Posterior cingulate gyrus (tissue), 11 donors: ENCODE measurements around the gene MRPL4.

Source experiments
- DNase-seq, 10 donors: peaks; one replicate each; pipeline versions ENCODE4 v3.0.0 to v3.0.0-alpha.2; 2020 to 2021; ENCODE audit warnings: mixed read lengths in 3 of 10
- intact Hi-C: fragments of 100-400 bp; cut with DNase I; formaldehyde crosslinking; loops from one replicate; pipeline ENCODE4 v1.15.1; 2023

The MRPL4 gene

GRCh38 chr19:10299545-10300458 is 47.8 kb downstream of the MRPL4 start:
- intact Hi-C loops = no loop called here

GRCh38 chr19:10305139-10305806 is 53.3 kb downstream of the MRPL4 start:
- intact Hi-C loops = no loop called here
- DNase-seq = peak in 9 of 10 donors; percentile 44 to 95 (median 70)

More at GRCh38 chr19:10299545-10300458, 47.8 kb downstream of the MRPL4 start:
- DNase-seq = peak in 4 of 10 donors; percentile 36 to 93 (median 66)

GRCh38 chr19:10306327-10306726 is 54.3 kb downstream of the MRPL4 start:
- no peak for DNase-seq
- intact Hi-C loops = no loop called here

- intact Hi-C loops = no loop called here
- no peak for DNase-seq
Observed at GRCh38 chr19:10309423-10309822, 57.4 kb downstream of the MRPL4 start, which contains the start of gene ZGLP1. Gene ZGLP1 (minus strand): TSS chr19:10309815.
